Breast epithelium (tissue), 4 donors: ENCODE results near the gene TNRC18. TPM values are rescaled to one million over a fixed set of nuclear protein-coding genes. Genes with fewer than 3 reads are reported as not detected.

Experiments
- DNase-seq, 2 donors: peaks; one replicate each; pipeline ENCODE4 v3.0.0-alpha.2; 2019; ENCODE audit warnings: low spot score in 2 of 2
- H3K27ac ChIP-seq, 2 donors: fragments of 200-600 bp; sonication (generic) in 1 of 2; one replicate each; pipeline ENCODE4 v1.5.1; 2016 to 2019; ENCODE audit warnings: mild to moderate bottlenecking in 1 of 2
- H3K27me3 ChIP-seq, 2 donors: fragments of 200-600 bp; sonication (generic) in 1 of 2; one replicate each; pipeline versions ENCODE4 v1.5.1 to v1.6.0; 2017 to 2019; ENCODE audit warnings: control low read depth in 1 of 2, mild to moderate bottlenecking in 1 of 2
- H3K36me3 ChIP-seq: fragments of 200-600 bp; one replicate; pipeline ENCODE4 v1.5.1; 2019
- H3K4me1 ChIP-seq, 2 donors: fragments of 200-600 bp; sonication (generic); one replicate each; pipeline ENCODE4 v1.5.1; 2016 to 2019; ENCODE audit warnings: control low read depth in 1 of 2
- H3K4me3 ChIP-seq, 3 donors: fragments of 200-600 bp; sonication (generic); 1 replicate in 2 of 3; 2 replicates in 1 of 3; pipeline ENCODE4 v1.5.1; 2016 to 2019; ENCODE audit warnings: mild to moderate bottlenecking in 3 of 3, moderate library complexity in 2 of 3
- H3K9me3 ChIP-seq, 2 donors: fragments of 200-600 bp; sonication (generic) in 1 of 2; one replicate each; pipeline ENCODE4 v1.5.1; 2016 to 2019; ENCODE audit warnings: control low read depth in 1 of 2
- POLR2A ChIP-seq: fragments of 450-650 bp; IDR thresholded peaks from one replicate; pipeline ENCODE4 v1.6.1; 2016; ENCODE audit warnings: antibody characterized with exemption, mild to moderate bottlenecking, moderate library complexity
- POLR2AphosphoS5 ChIP-seq, 3 donors: sonication (generic); formaldehyde crosslinking; IDR thresholded peaks; one replicate each; pipeline ENCODE4 v1.6.1; 2017; ENCODE audit warnings: antibody characterized with exemption in 3 of 3
- intact Hi-C: fragments of 100-400 bp; cut with DNase I; formaldehyde crosslinking; loops from one replicate; pipeline ENCODE4 v1.15.1; 2023; ENCODE audit warnings: low total_unique reads
- total RNA-seq, 3 donors: library from RNA; depleted of rRNA; stranded (reverse); fragments of >200 nt; gene quantifications; one replicate each; pipeline ENCODE4 v1.1.0, GENCODE V29; 2016
- TF ChIP-seq, protein P1 (sequence below), 3 donors: fragments of 450-650 bp; IDR thresholded peaks; one replicate each; pipeline ENCODE4 v1.5.1; 2016 to 2017; ENCODE audit warnings: antibody characterized with exemption in 3 of 3, mild to moderate bottlenecking in 3 of 3, moderate library complexity in 3 of 3

The TNRC18 gene
- total RNA-seq, 3 donors from 2014 or later: 32.2 to 72.4 (median 36.9) TPM

DNA sequence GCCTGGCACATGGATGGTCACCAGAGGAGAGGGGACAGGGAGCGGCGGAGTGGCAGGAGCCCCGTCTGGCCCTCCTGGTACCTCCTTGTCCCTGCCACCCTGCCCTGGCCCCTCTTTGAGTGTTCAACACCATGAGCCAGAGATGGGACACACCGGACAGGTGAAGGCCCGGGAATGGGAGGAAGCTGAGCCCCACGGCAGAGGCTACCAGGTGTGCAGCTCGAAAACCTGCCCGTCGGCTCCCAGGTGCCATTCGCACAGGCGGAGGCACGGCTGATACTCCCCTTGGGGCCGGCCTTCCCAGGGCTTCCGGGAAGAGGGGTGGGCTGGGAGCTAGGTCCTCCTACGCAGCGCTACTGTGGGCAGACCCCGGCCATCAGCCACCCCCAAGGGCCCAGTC is 44.1 kb downstream of the TNRC18 start:
- Histone ChIP-seq H3K36me3 (no peaks in the 10 kb centered on the region), H3K27me3 (no peaks in the 10 kb centered on the region), H3K4me3 (peak overlapping the region in 1 of 3 donors; percentile 28), H3K9me3 (no peaks in the 10 kb centered on the region), H3K4me1 (peaks cover 4 to 16% of the 10 kb centered on the region in 2 donors), H3K27ac (peak overlapping the region in 1 of 2 donors; percentile 61)
- intact Hi-C loops: no loop called here
- TF ChIP-seq POLR2A (no peak), POLR2AphosphoS5 (IDR thresholded peaks at IDR 0.05) (no peak)
- TF ChIP-seq, protein P1, sequence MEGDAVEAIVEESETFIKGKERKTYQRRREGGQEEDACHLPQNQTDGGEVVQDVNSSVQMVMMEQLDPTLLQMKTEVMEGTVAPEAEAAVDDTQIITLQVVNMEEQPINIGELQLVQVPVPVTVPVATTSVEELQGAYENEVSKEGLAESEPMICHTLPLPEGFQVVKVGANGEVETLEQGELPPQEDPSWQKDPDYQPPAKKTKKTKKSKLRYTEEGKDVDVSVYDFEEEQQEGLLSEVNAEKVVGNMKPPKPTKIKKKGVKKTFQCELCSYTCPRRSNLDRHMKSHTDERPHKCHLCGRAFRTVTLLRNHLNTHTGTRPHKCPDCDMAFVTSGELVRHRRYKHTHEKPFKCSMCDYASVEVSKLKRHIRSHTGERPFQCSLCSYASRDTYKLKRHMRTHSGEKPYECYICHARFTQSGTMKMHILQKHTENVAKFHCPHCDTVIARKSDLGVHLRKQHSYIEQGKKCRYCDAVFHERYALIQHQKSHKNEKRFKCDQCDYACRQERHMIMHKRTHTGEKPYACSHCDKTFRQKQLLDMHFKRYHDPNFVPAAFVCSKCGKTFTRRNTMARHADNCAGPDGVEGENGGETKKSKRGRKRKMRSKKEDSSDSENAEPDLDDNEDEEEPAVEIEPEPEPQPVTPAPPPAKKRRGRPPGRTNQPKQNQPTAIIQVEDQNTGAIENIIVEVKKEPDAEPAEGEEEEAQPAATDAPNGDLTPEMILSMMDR (IDR thresholded peaks at IDR 0.05): no peak
- no peak for DNase-seq

DNA sequence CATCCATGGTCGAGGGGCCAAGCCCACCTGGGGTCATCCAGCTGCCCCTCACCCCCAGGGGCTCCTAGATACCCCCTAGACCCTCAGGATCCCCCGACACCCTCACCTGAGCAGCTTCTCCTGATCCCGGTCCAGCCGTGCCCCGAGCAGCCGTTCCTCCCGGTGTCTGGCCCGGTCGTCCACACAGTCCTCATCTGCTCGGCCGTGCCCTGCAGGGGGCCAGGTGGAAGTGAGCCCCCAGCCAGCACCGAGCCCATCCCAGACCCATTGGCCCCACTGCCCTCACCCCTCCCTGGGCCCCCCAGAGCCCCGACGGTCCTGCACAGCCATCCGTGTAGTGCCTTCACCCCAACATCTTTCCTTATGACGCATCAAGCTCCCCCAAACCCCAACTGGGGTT is 45.8 kb downstream of the TNRC18 start:
- intact Hi-C loops: no loop called here
- Histone ChIP-seq H3K4me3 (no peak overlapping the region), H3K9me3 (no peaks in the 10 kb centered on the region), H3K27me3 (no peaks in the 10 kb centered on the region), H3K27ac (no peak overlapping the region), H3K4me1 (peaks cover 4 to 9% of the 10 kb centered on the region in 2 donors), H3K36me3 (no peaks in the 10 kb centered on the region)
- TF ChIP-seq POLR2A (no peak), POLR2AphosphoS5 (IDR thresholded peaks at IDR 0.05) (no peak)
- TF ChIP-seq, protein P1 (IDR thresholded peaks at IDR 0.05): no peak
- DNase-seq: no peak

DNA sequence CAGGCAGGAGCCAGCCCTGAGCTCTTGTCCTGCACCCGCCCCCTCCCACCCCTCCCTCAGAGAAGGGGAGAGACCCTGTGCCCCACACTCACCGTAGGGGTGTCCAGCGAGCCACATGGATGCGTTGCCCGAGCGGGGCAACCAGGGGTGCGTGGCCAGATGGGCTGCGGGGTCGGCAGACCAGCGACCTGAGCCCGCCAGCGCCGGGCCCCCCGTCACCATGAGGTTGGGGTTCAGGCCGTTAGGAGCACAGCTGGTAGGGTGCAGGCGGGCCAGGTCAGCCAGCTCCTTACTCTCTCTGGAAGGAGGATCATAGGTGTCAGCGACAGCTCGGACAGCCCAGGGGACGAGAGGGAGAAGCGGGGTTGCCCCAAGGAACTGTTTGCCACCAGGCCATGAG is 46.4 kb downstream of the TNRC18 start:
- H3K36me3 ChIP-seq: no peaks in the 10 kb centered on the region
- intact Hi-C loops: no loop called here

DNA sequence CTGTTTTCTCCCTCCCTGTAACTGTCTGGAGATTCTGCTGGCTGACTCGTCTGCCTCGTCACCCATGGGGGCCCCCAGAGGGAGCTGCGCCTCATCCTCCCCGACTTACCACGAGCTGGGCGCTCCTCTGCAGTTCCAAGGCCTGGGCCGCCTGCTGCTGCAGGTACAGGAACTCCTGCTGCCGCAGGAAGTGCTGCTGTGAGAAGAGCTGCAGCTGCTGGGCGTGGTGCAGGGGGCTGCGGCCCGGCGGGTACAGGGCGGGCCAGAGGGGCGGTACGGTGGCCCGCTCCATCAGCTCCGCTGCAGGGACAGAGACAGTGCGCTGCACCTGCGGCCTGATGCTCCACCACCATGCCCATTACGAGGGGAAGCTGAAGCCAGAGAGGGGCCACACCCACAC is 47.7 kb downstream of the TNRC18 start:
- no peak for DNase-seq
- Histone ChIP-seq H3K4me3 (no peak overlapping the region), H3K27me3 (no peaks in the 10 kb centered on the region), H3K27ac (no peak overlapping the region), H3K4me1 (no peaks in the 10 kb centered on the region), H3K36me3 (no peaks in the 10 kb centered on the region), H3K9me3 (no peaks in the 10 kb centered on the region)
- intact Hi-C loops: no loop called here
- TF ChIP-seq, protein P1 (IDR thresholded peaks at IDR 0.05): no peak
- TF ChIP-seq POLR2A (no peak), POLR2AphosphoS5 (IDR thresholded peaks at IDR 0.05) (no peak)

More for the DNA sequence above, 46.4 kb downstream of the TNRC18 start:
- no peaks in the 10 kb centered on the region for H3K27me3 ChIP-seq
- no peak overlapping the region for H3K4me3 ChIP-seq
- H3K4me1 ChIP-seq: peaks cover 1 to 3% of the 10 kb centered on the region in 2 donors
- no peak for DNase-seq
- no peak overlapping the region for H3K27ac ChIP-seq
- no peaks in the 10 kb centered on the region for H3K9me3 ChIP-seq
- TF ChIP-seq, protein P1 (IDR thresholded peaks at IDR 0.05): no peak
- no peak for TF ChIP-seq POLR2A
- TF ChIP-seq POLR2AphosphoS5 (IDR thresholded peaks at IDR 0.05): no peak

DNA sequence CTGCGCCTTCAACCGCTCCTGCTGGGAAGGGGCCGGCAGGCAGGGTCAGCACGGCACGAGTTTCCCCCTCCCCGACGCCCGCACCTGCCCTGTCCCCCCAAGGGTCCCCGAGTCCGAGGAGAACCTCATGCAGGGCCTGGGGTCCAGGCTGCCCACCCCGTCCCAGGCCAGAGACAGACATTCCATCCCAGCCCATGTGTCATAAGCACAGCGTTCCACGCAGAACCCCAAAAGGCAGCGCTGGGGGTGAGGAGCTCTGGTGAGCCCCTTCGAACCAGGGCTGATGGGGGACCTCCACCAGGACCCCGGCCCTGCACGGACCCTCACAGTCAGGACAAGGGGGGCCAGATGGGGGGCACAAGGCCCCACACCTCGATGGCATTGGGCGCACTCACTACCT is 49.2 kb downstream of the TNRC18 start:
- TF ChIP-seq POLR2AphosphoS5 (IDR thresholded peaks at IDR 0.05): no peak
- Histone ChIP-seq H3K36me3 (no peaks in the 10 kb centered on the region), H3K9me3 (no peaks in the 10 kb centered on the region), H3K27me3 (no peaks in the 10 kb centered on the region), H3K27ac (no peak overlapping the region), H3K4me1 (no peaks in the 10 kb centered on the region), H3K4me3 (no peak overlapping the region)
- DNase-seq: no peak
- intact Hi-C loops: no loop called here

DNA sequence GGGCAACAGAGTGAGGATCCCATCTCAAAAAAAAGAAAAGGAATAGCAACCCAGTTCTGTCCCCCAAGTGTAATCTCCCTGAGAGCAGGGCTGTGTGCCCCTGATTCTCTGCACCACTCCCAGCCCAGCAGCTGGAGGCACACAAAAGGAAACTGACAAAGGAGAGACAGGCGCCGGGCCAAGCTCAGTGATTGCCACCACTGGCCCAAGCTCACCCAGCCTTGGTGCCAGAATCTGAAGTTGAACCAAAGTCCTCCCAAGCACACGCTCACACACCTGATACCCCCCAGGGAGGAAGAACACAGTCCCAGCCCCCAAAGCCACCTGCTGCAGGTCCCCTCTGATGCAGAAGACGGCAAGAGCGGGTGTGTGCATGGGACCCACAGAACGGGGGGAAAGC is 50.3 kb downstream of the TNRC18 start:
- Histone ChIP-seq H3K36me3 (no peaks in the 10 kb centered on the region), H3K9me3 (no peaks in the 10 kb centered on the region), H3K27me3 (no peaks in the 10 kb centered on the region), H3K27ac (no peak overlapping the region), H3K4me3 (no peak overlapping the region), H3K4me1 (no peaks in the 10 kb centered on the region)
- DNase-seq: no peak
- TF ChIP-seq POLR2AphosphoS5 (IDR thresholded peaks at IDR 0.05): no peak
- intact Hi-C loops: no loop called here
